Measurements from ENCODE around the gene MIDN.

The MIDN gene

DNA sequence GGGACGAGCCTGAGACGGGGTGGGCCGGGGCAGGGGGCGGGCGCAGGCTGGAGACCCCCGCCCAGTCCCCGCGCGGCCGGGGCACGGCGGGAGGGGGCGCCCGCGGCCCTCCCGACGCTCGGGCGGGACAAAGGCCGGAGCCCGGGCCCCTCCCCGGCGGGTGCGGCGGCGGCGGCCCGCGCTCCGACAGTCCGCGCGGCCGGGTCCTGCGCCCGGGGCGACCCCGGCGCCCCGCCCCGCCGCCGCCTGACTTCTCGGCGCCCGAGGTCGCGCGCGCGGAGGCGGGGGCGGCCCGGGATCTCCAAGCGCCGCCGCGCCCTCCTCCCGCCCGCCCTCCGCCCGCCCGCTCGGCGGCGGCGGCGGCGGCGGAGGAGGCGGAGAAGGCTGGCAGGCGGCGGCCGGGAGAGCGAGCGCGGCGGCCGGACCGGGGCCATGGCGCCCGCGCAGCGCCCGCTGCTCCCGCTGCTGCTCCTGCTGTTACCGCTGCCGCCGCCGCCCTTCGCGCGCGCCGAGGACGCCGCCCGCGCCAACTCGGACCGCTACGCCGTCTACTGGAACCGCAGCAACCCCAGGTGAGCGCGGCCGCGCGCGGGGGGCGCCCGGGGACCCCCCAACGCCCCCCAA lies 37.5 kb downstream of the MIDN start, which contains the start of gene EFNA2:
TSS of gene EFNA2 (plus strand) at position 137 of the 624 bp plus-strand sequence. CDS start at position 433, 296 bp downstream.
- Histone ChIP-seq H3K9me3 (ENCODE audit: control insufficient read depth, insufficient read depth, low read length) (no peaks in the 10 kb centered on the region), H3K4me1 (ENCODE audit: insufficient read depth, low read length) (no peaks in the 10 kb centered on the region; the same call in 1 of the 2 replicates), H3K9ac (ENCODE audit: low read depth, low read length) (peak within 1 kb of the TSS; percentile 57), H3K36me3 (ENCODE audit: insufficient read depth, low read length) (no peaks in the 10 kb centered on the region)

DNA sequence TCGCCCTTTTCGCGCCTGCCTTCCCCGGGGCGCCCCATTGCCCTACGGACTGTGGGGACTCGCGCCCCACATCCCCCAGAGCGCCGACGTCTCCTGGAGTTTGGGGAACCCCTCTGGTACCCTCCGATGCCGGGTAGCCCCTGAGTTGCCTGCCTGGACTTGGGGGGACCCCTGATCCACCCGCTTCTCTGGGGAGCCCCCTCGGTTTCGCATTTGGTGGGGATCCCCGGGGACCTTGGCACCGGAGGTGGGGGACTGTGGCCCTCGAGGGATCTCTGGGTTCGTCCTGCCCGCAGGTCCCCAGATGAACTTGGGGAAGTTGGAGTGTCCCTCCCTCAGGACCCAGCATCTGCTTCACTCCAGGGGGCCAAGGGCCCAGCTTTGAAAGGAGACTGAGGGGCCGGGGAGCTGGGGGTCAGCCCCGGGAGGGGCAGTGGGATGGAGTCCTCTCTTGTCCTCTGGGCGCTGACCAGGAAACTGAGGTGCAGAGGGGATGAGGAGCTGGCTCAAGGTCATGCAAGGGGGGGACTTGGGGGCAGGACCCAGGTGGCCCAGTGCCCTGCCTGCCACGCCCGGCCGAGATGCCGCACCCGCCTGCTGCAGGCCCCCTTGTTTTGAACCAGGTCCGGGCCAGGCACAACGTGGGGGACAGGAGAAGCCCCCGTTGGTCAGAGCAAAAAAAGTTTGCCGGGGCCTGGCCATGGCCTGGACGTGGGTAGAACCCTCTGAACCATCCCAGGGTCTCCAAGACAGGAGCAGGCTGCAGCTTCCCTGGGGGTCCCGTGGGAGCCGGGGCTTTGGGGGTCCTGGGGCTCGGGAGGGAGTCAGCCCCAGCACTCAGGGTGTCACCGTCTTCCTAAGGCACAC lies 38.3 kb downstream of the MIDN start:
- peak overlapping the region; percentile 57 for H3K9ac ChIP-seq (ENCODE audit: low read depth, low read length)
- H3K4me1 ChIP-seq (ENCODE audit: insufficient read depth, low read length): no peaks in the 10 kb centered on the region; the same call in 1 of the 2 replicates
- no peaks in the 10 kb centered on the region for H3K9me3 ChIP-seq (ENCODE audit: control insufficient read depth, insufficient read depth, low read length)
- H3K36me3 ChIP-seq (ENCODE audit: insufficient read depth, low read length): no peaks in the 10 kb centered on the region

DNA sequence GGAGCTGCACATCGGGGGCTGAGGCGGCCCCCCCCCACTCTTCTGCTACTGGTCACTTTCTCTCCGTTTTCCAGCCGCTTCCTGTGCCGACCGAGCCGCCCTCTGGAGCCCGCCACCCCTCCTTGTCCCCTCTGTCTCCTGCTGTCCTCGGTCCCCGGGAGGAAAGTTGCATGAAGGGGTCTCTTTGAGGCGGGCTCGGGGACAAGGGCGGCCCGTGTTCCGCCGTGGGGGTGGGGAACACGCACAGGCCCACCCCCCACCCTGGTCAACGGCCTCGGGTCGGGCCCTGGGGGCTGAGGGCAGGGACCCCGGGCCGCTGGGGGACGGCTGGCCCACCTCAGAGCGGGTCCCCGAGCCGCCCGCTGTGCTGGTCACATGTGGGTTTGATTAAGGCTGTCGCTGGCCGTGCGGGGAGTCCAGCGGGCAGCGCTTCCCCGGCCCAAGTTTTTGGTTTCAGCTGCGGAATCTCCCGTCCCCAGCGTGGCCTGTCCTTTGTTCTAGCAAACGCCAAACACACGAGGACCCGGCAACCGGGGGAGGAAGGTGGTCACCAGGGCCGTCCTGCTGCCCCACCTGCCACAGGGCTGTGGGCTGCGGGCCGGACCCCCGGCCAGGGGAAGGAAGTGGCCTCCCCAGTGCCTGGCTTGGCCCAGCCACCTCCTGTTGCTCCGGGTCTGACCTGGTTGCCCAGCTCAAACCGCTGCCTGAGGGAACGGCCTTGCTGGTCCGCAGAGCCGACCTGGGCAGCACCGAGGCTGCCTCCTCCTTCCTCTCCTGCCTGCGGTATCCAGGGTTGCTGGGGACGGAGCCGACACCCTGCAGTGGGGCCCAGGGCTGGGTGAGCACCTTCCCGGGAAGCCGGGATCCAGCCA lies 39.2 kb downstream of the MIDN start:
- Histone ChIP-seq H3K9ac (ENCODE audit: low read depth, low read length) (no peak overlapping the region), H3K9me3 (ENCODE audit: control insufficient read depth, insufficient read depth, low read length) (no peaks in the 10 kb centered on the region), H3K36me3 (ENCODE audit: insufficient read depth, low read length) (no peaks in the 10 kb centered on the region), H3K4me1 (ENCODE audit: insufficient read depth, low read length) (no peaks in the 10 kb centered on the region; the same call in 1 of the 2 replicates)

DNA sequence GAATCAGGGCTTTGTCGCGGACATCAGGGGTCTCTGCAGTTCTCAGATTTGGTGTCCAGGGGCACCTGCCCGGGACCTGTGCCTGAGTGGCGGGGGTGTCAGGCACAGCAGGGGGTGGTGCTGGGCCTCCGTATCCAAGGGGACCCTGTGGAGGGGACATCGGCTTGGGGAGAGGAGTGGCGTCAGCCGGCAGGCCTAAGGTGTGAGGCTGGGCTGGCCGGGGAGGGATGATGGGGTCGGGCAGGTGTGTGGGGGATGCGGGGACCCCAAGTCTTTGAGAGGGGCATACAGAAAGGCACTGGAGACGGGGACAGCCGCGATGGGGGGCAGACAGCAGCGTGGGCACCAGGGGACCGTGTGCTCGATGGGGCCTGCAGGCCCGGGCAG lies 39.8 kb downstream of the MIDN start:
- H3K9ac ChIP-seq (ENCODE audit: low read depth, low read length): no peak overlapping the region
- no peaks in the 10 kb centered on the region for H3K9me3 ChIP-seq (ENCODE audit: control insufficient read depth, insufficient read depth, low read length)
- no peaks in the 10 kb centered on the region; the same call in 1 of the 2 replicates for H3K4me1 ChIP-seq (ENCODE audit: insufficient read depth, low read length)
- H3K36me3 ChIP-seq (ENCODE audit: insufficient read depth, low read length): no peaks in the 10 kb centered on the region

DNA sequence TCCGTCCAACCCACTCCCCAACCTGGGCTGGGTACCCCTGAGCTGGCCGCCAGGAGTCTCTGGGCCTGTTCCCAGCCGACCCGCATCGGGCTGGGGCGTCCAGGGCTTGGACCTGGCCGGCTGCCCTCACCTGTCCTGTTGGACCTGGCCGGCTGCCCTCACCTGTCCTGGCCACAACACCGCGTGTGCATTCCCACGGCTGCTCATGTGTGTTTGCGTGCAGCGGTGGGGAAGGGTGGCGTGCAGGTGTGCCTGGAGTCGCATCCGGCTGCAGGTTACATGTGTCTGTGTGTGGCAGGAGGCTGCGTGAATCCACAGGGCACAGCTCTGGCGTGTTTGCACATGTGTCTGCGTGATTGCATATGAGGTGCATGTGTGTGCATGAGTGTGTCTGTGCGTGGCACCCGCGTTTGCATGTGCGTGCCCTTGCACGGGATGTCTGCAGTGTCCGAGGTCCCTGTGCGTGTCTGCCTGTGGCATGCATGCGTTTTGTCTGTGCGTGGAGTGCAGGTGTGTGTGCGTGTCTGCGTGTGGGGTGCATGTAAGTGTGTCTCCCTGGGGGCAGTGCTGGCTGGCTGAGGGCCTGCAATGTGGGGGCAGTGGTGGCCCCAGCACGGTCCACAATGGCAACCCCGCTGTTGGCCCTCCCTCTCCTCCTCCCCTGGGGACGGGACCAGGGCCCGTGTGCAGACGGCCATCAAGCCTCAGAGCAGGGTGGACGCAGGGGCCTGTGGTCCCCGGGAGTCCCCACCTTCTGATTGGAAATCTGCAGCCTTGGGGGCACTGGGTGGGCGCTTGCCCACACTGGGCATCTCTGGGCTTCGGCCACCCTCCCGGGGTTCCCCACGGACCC lies 40.7 kb downstream of the MIDN start:
- H3K9me3 ChIP-seq (ENCODE audit: control insufficient read depth, insufficient read depth, low read length): no peaks in the 10 kb centered on the region
- H3K36me3 ChIP-seq (ENCODE audit: insufficient read depth, low read length): no peaks in the 10 kb centered on the region
- no peak overlapping the region for H3K9ac ChIP-seq (ENCODE audit: low read depth, low read length)
- no peaks in the 10 kb centered on the region; the same call in 1 of the 2 replicates for H3K4me1 ChIP-seq (ENCODE audit: insufficient read depth, low read length)

DNA sequence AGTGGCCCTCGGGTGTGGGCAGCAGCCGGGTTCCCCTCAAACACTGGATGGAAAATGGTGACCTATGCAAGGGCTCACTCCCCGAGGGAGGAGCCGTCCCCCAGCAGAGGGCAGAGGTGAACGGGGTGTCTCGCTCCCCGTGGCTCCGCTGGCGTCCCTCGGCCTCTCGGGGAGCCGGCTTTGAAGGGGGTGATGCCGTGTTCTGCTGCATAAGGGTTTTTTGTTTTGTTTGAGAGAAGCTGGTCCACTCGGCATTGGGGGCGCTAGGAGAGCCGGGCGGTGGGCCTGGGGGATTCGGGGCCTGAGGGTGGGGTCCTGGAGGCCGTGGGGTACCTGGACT lies 41.3 kb downstream of the MIDN start:
- Histone ChIP-seq H3K4me1 (ENCODE audit: insufficient read depth, low read length) (no peaks in the 10 kb centered on the region; the same call in 1 of the 2 replicates), H3K9me3 (ENCODE audit: control insufficient read depth, insufficient read depth, low read length) (no peaks in the 10 kb centered on the region), H3K9ac (ENCODE audit: low read depth, low read length) (no peak overlapping the region), H3K36me3 (ENCODE audit: insufficient read depth, low read length) (no peaks in the 10 kb centered on the region)

DNA sequence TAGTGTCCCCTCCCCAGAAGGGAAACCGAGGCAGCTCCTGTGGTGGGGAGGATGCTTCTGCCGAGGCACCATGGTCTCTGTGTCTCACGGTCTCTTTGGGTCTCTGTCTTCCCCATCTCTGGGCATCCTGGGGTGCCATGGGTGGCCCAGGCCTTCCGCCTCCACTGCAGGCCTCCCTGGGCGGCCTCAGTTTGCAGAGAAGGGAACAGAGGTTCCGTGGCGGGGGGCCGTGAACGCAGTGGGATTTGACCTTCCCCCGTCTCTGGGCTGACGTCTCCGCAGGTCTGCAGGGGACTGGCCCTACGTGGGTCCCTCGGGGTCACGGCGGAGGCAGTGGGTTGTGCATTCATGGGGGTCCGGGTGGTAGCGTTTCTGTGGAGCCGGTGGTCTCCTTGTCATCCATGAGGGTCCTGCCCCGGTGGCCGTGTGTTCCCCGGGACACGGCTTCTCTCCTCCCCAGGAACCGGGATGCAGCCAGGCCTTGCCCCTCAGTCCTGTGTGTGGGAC lies 41.9 kb downstream of the MIDN start:
- H3K9ac ChIP-seq (ENCODE audit: low read depth, low read length): no peak overlapping the region
- no peaks in the 10 kb centered on the region; the same call in 1 of the 2 replicates for H3K4me1 ChIP-seq (ENCODE audit: insufficient read depth, low read length)
- H3K36me3 ChIP-seq (ENCODE audit: insufficient read depth, low read length): no peaks in the 10 kb centered on the region
- no peaks in the 10 kb centered on the region for H3K9me3 ChIP-seq (ENCODE audit: control insufficient read depth, insufficient read depth, low read length)

DNA sequence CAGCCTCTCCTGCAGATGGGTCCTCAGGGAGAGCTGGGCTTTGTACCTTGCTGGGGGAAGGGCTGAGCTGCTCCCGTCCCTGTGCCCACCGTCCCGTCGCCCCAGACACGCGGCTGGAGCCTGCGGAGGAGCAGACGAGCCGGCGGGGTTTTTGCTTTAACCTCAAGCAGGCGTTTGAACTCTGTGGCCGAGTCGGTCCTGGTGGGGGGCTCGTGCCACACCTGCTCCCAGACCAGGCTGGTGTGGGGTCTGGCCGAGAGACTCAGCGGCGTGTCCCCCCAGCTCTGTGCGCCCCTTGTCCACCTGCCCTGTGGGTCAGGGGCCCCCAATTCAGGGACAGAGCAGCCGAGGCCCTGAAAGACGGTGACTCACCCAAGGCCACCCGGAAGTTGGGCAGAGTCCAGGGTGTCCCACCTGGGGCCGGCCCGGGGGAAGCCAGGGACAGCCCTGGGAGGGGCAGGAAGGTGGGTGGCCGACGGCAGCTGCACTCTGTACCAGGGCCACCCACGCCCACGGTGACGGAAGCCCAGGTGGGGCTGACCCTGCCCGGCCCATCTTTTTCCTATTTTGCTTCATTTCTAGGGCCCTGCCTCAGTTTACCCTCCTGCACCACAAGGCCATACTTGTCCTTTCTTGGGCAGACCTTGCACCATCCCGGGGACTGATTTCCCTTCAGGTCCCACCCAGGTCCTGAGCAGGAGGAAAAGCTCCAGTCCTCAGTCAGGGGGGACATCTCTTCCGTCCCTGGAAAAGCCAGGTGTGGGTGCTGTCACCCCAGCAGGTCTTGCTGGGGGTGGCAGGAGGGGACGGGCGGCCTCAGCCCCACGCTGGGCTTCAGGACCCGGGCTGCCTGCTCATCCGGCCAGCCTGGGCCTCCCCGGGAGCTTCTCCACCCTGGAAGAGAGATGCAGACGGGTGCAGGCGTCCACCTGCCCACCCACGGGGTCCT lies 42.6 kb downstream of the MIDN start:
- no peak overlapping the region for H3K9ac ChIP-seq (ENCODE audit: low read depth, low read length)
- no peaks in the 10 kb centered on the region; the same call in 1 of the 2 replicates for H3K4me1 ChIP-seq (ENCODE audit: insufficient read depth, low read length)
- H3K9me3 ChIP-seq (ENCODE audit: control insufficient read depth, insufficient read depth, low read length): no peaks in the 10 kb centered on the region
- no peaks in the 10 kb centered on the region for H3K36me3 ChIP-seq (ENCODE audit: insufficient read depth, low read length)

DNA sequence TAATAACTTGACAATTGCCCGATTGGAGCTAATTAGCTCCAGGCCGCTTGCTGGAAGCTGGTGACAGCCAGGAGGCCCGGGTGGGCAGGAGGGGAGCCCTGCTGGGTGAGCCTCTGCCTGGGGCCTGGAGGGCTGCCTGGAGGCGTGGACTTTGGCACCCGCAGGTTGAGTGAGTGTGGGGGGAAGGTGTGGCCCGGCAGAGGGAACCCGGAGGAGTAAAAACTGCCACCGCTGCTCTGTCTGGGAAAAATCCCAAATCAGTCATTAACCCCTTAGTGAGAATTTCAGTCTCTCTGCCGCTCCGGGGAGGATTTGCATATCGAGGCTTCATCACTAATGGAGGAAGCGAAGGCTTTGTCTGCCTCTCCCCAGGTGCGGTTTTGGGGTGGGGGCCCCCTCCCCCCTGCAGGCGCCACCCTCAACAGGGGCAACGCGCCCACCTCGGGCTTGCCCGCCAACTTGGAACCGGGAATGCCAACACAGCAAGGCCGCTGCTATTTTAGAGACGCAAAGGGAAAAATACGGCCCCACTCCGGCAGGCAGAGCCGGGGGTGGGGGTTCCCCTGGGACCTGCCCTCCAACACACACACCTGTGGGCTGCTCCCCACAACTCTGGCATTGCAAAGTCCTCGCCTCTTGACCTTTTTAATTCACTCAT lies 43.5 kb downstream of the MIDN start:
- H3K4me1 ChIP-seq (ENCODE audit: insufficient read depth, low read length): no peaks in the 10 kb centered on the region; the same call in 1 of the 2 replicates
- H3K9me3 ChIP-seq (ENCODE audit: control insufficient read depth, insufficient read depth, low read length): no peaks in the 10 kb centered on the region
- H3K9ac ChIP-seq (ENCODE audit: low read depth, low read length): no peak overlapping the region
- H3K36me3 ChIP-seq (ENCODE audit: insufficient read depth, low read length): no peaks in the 10 kb centered on the region

DNA sequence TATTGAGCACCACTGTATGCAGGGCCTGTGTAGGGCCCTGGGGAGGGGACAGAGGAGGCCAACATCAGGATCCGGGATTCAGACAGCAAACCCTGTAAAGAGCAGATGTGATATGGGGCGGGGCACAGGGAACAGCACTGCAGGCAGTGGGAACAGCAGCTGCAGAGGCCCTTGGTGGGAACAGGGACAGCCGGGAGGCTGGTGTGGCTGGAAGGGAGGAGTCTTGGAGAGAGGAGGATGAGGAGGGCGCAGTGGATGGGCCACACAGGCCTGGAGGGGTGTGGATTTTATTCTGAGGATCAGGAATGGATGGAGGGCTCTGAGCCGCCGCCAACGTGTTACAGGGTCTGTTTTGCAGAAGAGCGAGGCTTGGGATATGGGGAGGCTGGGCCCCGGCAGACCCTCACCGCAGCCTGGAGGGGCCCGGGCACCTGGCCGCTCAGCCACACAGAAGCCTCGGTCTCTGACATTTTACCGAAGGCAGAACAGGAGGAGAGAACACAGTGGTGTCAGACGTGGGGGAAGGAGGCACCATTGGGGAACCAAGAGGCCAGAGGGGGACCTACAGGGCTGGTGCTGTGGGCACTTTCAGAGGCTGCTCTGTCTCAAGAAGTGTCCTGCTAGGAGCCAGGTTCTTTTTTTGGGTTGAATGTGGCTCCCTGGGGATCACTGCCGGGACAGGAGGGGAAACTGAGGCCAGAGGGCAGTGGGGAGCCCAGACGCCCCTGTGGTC lies 44.2 kb downstream of the MIDN start:
- H3K9me3 ChIP-seq (ENCODE audit: control insufficient read depth, insufficient read depth, low read length): no peaks in the 10 kb centered on the region
- no peaks in the 10 kb centered on the region for H3K4me1 ChIP-seq (ENCODE audit: insufficient read depth, low read length)
- H3K9ac ChIP-seq (ENCODE audit: low read depth, low read length): no peak overlapping the region
- no peaks in the 10 kb centered on the region for H3K36me3 ChIP-seq (ENCODE audit: insufficient read depth, low read length)

DNA sequence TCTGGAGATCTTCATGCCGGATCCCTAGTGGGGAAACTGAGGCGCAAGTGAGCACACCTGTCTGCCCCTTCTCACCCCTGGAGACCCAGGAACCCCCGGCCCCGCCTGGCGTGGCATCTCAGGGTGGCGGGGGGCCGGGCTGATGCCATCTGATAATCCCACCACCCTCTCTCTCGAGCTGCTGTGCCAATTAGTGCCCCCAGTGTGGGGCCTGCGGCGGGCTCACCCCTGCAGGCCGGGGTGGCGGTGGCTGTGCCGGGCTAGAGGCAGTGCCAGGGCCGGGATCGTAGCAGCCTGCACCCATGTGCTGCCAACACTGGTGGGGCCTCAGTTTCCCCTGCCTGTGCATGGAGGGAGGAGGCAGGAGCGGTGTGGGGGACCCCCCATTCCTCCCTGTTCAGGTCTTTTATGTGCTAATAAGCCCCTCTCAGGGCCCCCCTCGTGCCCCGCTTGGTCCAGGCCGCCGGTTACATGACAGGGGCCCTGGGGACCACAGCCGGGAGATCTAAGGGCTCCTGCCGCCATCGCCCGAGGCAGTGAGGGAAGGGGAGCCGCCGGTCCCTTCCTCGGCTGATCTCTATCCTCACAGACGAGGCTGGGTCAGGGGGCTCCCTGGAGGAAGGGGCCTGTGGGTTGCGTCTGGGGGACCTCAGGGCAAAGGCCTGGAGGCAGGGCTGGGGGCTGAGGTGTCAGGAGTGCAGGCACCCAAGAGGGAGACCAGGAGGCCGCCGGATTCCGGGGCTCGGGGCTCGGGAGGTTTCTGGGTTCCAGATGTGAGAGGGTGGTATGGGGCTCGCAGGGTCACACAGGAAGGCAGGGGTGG lies 45.6 kb downstream of the MIDN start:
- H3K9ac ChIP-seq (ENCODE audit: low read depth, low read length): no peak overlapping the region
- no peaks in the 10 kb centered on the region for H3K4me1 ChIP-seq (ENCODE audit: insufficient read depth, low read length)
- H3K9me3 ChIP-seq (ENCODE audit: control insufficient read depth, insufficient read depth, low read length): no peaks in the 10 kb centered on the region
- H3K36me3 ChIP-seq (ENCODE audit: insufficient read depth, low read length): no peaks in the 10 kb centered on the region
